ENCODE data around the gene AMER3.

The AMER3 gene

DNA sequence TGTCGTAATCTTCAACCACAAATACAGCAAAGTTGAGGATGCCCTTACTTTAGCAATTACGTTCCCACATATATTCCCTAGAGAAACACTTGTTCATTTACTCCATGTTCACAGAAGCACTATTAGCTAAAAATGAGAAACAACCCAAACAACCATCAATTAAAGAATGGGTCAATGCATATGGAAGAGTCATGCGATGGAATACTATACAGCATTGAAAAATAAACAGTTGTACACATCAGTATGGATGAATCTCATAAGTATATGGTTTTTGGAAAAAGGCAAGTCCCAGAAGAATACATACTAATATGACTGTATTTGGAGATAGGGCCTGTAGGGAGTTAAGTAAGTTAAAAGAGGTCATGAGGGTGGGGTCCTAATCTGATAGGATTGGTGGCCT lies 20.1 kb upstream of the AMER3 start:
- no peak for DNase-seq (ENCODE audit: low spot score in 2 of 2)
- Histone ChIP-seq H3K4me3 (no peak overlapping the region), H3K9me3 (no peaks in the 10 kb centered on the region), H3K27me3 (ENCODE audit: low read depth) (no peaks in the 10 kb centered on the region), H3K36me3 (replicated peaks) (no peaks in the 10 kb centered on the region), H3K4me1 (no peaks in the 10 kb centered on the region)
- in situ Hi-C loops (cut with MboI; ENCODE audit: low sequenced_read_pairs) = no loop called here

DNA sequence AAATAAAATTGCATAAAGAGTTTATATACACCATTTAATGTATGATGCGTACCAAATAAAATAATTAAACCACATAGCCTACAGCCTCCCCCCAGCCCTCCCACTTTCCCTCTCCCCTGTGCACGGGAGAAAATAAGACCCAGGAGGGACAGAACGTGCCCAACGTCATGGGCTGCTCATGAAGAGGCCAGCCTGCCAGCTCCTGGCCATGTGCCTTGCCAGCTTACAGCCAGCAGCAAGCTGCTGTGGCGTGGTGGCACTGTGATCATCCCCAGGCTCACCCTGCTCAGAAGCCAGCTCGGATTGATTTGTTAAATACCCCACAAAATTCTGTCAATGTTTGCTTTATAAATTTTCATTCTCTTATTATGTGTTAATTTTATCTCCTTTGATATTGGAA lies 18.9 kb upstream of the AMER3 start:
- Histone ChIP-seq H3K4me3 (no peak overlapping the region), H3K36me3 (replicated peaks) (no peaks in the 10 kb centered on the region), H3K27me3 (ENCODE audit: low read depth) (no peaks in the 10 kb centered on the region), H3K9me3 (no peaks in the 10 kb centered on the region), H3K4me1 (no peaks in the 10 kb centered on the region)
- DNase-seq (ENCODE audit: low spot score in 2 of 2) = no peak
- in situ Hi-C loops (cut with MboI; ENCODE audit: low sequenced_read_pairs) = no loop called here

DNA sequence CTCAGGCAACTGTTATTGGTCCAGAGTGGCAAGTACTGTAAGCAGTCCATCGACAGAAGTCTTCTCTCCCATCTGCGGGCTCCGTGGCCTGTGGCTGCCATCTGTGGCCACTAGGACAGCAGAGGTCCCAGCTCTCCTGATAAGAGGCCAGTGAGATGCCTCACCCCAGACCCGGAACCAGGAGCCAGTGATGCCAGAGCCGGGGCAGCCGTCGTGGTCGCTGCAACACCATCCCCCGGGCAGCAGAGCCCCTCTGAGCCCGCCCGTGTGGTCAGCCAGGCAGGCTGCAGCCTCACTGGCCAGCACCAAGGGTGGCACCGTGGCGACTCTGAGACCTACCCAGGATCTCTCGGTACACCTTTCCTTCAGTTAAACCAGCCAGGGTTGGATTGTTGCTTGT lies 17.7 kb upstream of the AMER3 start:
- in situ Hi-C loops (cut with MboI; ENCODE audit: low sequenced_read_pairs) = no loop called here
- Histone ChIP-seq H3K9me3 (no peaks in the 10 kb centered on the region), H3K4me3 (no peak overlapping the region), H3K27me3 (ENCODE audit: low read depth) (no peaks in the 10 kb centered on the region), H3K36me3 (replicated peaks) (no peaks in the 10 kb centered on the region), H3K4me1 (no peaks in the 10 kb centered on the region)
- no peak for DNase-seq (ENCODE audit: low spot score in 2 of 2)

DNA sequence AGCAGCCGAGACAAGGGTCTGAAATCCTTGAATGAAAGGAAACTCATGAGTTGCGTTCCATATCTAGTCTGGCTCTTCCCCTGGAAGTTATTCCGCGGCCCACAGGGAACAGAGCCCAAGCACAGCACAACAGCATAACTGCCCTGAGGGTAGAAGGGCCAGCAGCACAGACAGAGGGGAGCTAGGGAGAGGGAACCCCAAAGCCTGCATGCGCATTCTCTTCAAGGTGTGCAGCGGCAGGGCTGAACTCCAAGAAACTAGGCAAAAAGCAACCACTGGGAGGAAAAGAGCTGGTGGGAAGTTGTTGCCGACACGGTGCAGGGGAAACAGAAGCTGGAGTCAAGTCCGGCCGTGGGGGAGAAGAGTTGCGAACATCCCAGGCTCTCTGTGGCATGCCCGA lies 14.7 kb upstream of the AMER3 start:
- Histone ChIP-seq H3K36me3 (replicated peaks) (no peaks in the 10 kb centered on the region), H3K4me1 (no peaks in the 10 kb centered on the region), H3K4me3 (no peak overlapping the region), H3K9me3 (no peaks in the 10 kb centered on the region), H3K27me3 (ENCODE audit: low read depth) (0 out of 2 replicates have a peak, but pooled peaks cover 3% of the 10 kb centered on the region)
- in situ Hi-C loops (cut with MboI; ENCODE audit: low sequenced_read_pairs) = no loop called here
- no peak for DNase-seq (ENCODE audit: low spot score in 2 of 2)

DNA sequence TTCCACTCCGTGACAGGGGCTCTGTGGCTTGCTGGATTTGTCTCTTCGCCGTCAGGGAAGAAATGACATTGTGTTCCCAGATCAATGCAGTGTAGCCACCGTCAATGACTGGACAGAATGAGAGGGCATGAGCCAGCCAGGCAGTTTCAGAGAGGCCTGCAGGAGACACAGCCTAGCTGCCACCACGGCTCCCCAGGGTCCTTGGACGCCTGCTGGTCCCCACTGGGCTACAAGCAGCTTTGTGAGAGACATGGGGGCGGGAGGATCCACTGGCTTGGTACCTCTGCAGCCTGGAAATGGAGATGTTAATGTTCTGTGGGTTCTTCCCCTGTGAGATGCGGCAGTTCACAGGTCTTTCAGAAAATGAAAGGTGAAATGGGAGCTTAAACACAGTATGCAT lies 12.1 kb upstream of the AMER3 start:
- H3K36me3 ChIP-seq (replicated peaks) = no peaks in the 10 kb centered on the region
- in situ Hi-C loops (cut with MboI; ENCODE audit: low sequenced_read_pairs) = no loop called here
- no peaks in the 10 kb centered on the region for H3K4me1 ChIP-seq
- H3K9me3 ChIP-seq = no peaks in the 10 kb centered on the region
- H3K27me3 ChIP-seq (ENCODE audit: low read depth) = 0 out of 2 replicates have a peak, but pooled peaks cover 3% of the 10 kb centered on the region
- DNase-seq (ENCODE audit: low spot score in 2 of 2) = no peak
- no peak overlapping the region for H3K4me3 ChIP-seq

DNA sequence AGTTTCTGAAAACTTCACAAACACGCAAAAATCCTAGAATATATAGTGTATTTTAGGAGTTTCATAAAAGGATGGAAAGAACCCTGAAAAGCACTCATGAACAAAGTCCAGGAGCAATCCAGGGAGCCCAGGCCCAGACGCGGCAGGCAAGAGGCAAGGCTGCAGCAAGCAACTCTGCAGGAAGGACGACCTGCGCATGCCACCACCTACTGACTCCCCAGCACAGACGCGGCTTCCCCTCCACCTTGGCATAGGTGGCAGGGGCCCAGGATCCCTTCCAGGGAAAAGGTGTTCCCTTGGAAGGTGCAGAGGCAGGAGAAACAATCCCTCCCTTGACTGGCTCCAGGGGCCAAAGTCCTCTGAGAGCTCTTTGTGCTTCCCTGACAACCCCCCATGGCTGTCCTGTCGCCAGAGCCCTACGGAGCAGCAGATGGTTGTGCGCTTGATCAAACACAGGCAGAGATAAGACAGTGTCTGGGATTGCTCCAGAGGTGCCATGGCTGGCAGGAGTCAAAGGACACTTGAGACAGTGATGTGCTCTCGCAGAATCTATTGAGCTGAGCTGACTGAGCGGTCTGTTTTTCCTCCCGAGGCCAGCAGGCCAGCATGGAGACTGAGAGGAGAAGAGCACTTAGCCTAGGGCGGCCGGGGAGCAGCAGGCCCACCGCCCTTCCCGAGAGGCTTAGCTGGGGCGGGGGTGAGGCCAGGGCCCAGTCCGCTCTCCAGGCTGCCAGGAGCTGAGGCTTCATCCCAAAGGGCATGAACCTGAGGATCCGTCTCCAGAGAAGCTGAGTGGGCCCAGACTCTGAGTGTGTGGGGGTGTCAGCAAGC lies 10.8 kb upstream of the AMER3 start:
- no peaks in the 10 kb centered on the region for H3K9me3 ChIP-seq
- in situ Hi-C loops (cut with MboI; ENCODE audit: low sequenced_read_pairs) = no loop called here
- H3K27me3 ChIP-seq (ENCODE audit: low read depth) = 0 out of 2 replicates have a peak, but pooled peaks cover 3% of the 10 kb centered on the region
- H3K4me3 ChIP-seq = no peak overlapping the region
- DNase-seq (ENCODE audit: low spot score in 2 of 2) = no peak
- H3K36me3 ChIP-seq (replicated peaks) = no peaks in the 10 kb centered on the region
- H3K4me1 ChIP-seq = no peaks in the 10 kb centered on the region

DNA sequence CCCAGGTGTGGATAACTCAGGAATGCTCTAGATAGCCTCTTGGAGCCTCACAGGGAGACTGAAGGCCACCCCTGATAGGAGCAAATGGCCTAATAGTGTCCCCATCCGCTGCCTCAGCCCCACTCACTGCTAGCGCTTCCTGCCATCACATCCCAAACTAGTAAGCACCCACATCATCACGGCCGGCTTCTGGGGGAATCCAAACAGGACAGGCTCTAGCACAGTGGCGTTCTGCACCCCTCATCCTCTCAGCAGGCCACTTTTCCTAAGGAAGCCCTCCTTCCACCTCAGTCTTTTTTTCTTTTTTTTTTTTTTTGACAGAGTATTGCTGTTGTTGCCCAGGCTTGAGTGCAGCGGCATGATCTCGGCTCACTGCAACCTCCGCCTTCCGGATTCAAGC lies 6.3 kb upstream of the AMER3 start:
- Histone ChIP-seq H3K36me3 (replicated peaks) (no peaks in the 10 kb centered on the region), H3K27me3 (ENCODE audit: low read depth) (peaks cover 4% of the 10 kb centered on the region; the same call in 1 of the 2 replicates), H3K4me3 (no peak overlapping the region), H3K4me1 (no peaks in the 10 kb centered on the region), H3K9me3 (no peaks in the 10 kb centered on the region)
- DNase-seq (ENCODE audit: low spot score in 2 of 2) = no peak
- in situ Hi-C loops (cut with MboI; ENCODE audit: low sequenced_read_pairs) = no loop called here

DNA sequence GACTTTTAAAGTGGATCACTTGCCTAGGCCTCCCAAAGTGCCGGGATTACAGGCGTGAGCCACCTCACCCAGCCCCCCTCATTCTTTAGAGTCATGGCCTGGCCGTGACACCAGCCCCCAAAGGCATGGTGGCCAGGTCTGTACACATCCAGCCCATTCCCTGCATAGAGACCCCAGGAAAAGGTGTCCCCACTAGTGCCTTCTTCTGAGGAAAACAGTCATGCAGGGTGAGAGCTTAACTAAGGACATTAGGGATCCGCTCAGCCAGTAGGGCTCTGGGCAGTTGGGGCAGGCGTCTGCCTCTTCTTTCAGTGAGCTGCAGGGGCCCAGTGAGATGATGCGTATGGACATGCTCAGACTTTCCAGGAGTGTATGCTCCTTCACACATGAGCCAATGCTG lies 5.7 kb upstream of the AMER3 start:
- in situ Hi-C loops (cut with MboI; ENCODE audit: low sequenced_read_pairs) = no loop called here

DNA sequence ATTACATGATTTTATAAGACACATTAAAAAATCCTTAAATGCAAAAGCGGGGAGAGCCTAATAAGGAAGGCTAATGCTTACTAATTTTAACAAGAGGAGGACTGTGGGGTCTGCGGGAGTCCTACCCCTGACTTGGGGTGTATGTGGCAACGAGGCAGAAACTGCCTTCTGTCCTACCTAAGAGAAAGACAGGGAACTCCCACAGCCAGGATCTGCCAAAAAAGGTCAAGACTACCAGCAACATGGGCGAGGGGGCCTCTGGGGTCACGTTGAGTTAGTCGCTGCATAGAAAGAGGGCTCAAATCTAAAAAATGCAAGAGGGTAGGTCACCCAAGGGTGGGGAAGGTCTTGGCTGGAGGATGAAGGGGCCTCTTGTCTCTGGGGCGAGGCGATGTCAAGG lies 529 bp upstream of the AMER3 start:
- no peak overlapping the region for H3K4me3 ChIP-seq
- in situ Hi-C loops (cut with MboI; ENCODE audit: low sequenced_read_pairs) = no loop called here
- H3K9me3 ChIP-seq = no peaks in the 10 kb centered on the region
- no peaks in the 10 kb centered on the region for H3K36me3 ChIP-seq (replicated peaks)
- H3K27me3 ChIP-seq (ENCODE audit: low read depth) = peaks cover 28% of the 10 kb centered on the region
- no peak for DNase-seq (ENCODE audit: low spot score in 2 of 2)
- no peaks in the 10 kb centered on the region for H3K4me1 ChIP-seq

More for the DNA sequence above, 5.7 kb upstream of the AMER3 start:
- Histone ChIP-seq H3K4me1 (no peaks in the 10 kb centered on the region), H3K36me3 (replicated peaks) (no peaks in the 10 kb centered on the region), H3K27me3 (ENCODE audit: low read depth) (peaks cover 5% of the 10 kb centered on the region), H3K9me3 (no peaks in the 10 kb centered on the region), H3K4me3 (no peak overlapping the region)
- DNase-seq (ENCODE audit: low spot score in 2 of 2) = no peak

DNA sequence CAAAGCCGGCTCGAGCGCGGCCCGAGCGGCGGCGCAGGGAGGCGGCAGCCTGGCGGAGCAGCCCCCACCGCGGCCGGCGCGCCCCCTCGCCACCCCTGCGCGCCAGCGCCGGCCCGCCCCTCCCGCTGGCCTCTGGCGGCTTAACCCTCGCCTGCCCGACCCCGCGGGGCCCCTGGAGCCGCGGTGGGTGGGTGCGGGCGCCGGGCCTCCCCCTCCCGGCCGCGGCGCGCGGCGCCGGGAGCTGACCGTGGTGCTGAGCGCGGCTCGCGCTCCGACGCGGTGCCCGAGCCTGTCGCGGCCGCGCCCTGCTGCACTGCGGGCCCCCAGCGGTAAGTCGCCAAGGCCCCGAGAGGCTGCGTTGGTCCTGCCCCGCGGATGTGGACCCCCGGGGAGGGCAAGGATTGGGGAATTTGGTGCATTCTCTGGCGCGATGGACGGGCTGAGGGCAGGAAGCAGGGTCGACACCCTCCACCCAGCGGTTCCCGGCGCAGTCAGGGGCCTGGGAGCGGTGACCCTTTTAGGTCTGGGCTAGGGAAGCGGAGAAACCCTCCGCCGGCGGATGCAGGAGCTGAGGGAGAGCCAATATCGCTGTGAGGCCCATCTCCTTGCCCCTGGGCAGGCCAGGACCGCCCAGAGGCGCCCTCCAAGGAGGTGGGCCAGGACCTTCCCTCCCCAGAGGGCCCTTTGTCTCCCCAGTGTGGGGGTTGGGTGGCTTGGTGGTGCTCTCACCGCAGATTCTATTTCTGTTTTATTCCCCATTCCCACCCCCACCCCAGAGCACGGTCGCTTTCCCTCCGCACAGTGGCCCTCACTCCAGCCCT lies 923 bp downstream of the AMER3 start:
- no peaks in the 10 kb centered on the region for H3K9me3 ChIP-seq
- no peaks in the 10 kb centered on the region for H3K36me3 ChIP-seq (replicated peaks)
- DNase-seq (ENCODE audit: low spot score in 2 of 2) = peak; percentile 18 to 63
- in situ Hi-C loops (cut with MboI; ENCODE audit: low sequenced_read_pairs) = no loop called here
- H3K4me1 ChIP-seq = no peaks in the 10 kb centered on the region
- peak overlapping the region; percentile 21 for H3K4me3 ChIP-seq
- H3K27me3 ChIP-seq (ENCODE audit: low read depth) = peaks cover 28% of the 10 kb centered on the region

DNA sequence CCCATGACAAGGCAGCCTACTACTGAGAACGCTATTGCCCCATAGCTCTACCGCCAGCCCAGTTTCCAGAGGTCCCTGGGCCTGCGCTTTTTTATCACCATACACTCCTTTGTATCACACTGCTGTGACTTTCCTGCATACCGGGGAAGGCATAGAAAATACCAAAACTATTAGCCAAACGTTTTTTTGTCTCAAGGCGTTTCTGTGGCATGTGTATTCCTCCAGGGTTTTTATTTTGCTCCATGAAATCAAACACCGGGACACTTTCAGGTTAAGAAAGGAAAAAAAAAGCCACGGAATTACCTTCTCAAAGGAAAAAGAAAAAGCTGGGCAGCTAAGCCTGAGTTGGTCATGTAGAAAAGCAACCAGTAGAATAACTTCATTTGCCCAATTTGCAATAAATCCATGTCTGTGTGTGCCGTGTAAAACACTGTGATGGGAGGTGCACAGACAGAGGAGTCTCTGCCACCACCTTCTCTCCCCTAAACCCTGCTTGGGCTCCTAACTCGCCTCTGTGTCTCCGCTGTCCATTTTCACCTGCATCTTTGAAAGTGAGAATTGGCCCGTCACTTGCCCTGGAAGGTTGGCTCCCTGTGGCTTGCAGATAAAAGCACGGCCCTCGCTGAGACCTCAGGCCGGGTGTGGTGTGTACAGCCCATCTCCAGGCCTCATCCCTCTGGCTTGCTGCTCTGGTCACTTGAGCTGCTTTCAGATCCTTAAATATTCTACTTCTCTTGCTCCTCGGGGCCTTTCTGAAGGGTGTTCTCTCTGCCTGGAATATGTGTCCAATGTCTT lies 1.7 kb downstream of the AMER3 start:
- H3K27me3 ChIP-seq (ENCODE audit: low read depth) = peaks cover 28% of the 10 kb centered on the region
- no peaks in the 10 kb centered on the region for H3K9me3 ChIP-seq
- H3K4me1 ChIP-seq = no peaks in the 10 kb centered on the region
- in situ Hi-C loops (cut with MboI; ENCODE audit: low sequenced_read_pairs) = no loop called here
- H3K4me3 ChIP-seq = no peak overlapping the region
- H3K36me3 ChIP-seq (replicated peaks) = no peaks in the 10 kb centered on the region
- DNase-seq (ENCODE audit: low spot score in 2 of 2) = no peak

DNA sequence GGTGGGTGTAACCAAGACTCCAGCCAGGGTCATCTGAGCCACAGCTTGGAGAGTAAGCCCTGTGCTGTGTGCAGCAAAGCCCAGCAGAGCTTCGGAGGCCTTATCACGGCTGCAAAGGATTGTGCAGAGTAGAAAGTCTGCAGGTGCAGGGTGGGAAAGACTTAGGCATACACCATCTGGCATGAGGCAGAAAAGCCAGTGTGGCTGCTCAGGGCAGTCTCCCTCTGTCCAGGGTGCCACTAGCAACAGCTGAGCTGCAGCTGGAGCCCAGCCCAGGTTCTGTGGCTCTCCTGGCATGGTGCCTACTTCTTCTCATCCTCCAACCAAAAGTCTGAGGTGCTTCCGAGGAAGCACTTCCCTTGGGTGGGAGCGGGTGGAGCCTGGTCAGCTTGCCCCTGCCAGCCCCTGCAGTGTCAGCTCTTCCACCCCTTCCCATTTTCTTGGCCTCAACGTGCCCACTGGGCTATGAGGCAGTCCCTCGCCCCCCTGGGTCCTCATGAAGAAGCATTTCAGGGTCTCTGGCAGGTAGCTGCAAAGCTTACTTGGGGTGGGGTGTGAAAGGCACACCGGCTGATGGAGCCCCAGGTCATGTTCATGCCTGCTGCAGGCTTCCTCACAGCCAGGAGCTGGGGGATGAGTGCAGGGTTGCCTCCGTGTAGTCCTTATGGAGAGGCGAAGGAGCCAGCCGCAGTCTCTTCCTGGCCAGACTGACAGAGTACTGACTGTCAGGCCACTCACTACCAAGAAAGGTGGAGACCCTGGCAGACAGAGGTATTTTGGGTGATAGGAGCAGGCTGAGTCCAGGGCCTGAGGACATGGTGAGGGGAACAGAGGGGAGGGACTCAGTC lies 4.8 kb downstream of the AMER3 start:
- no peak for DNase-seq (ENCODE audit: low spot score in 2 of 2)
- no peaks in the 10 kb centered on the region for H3K4me1 ChIP-seq
- peaks cover 18% of the 10 kb centered on the region for H3K27me3 ChIP-seq (ENCODE audit: low read depth)
- H3K4me3 ChIP-seq = no peak overlapping the region
- H3K36me3 ChIP-seq (replicated peaks) = no peaks in the 10 kb centered on the region
- in situ Hi-C loops (cut with MboI; ENCODE audit: low sequenced_read_pairs) = no loop called here
- H3K9me3 ChIP-seq = no peaks in the 10 kb centered on the region

Data from HAP-1 (cell line).